K562 (cell line): ENCODE results near the gene DAAM1.

ENCODE experiments used
- GABPA ChIP-seq: fragments of 200-800 bp; sonication (Bioruptor generic); conservative IDR thresholded peaks from 2 replicates; pipeline ENCODE4 v1.6.1; 2016; ENCODE audit warnings: low read depth, missing genetic modification characterization, missing compliant biosample characterization
- KDM1A ChIP-seq, 2 experiments: fragments of 450-650 bp; IDR thresholded peaks; 2 replicates each; pipeline ENCODE4 v1.6.1; 2016; ENCODE audit warnings: mild to moderate bottlenecking in 2 of 2
- ZNF699 ChIP-seq: fragments of 250-450 bp; sonication (Bioruptor Pico); IDR thresholded peaks from 2 replicates; pipeline ENCODE4 v1.8.0; 2021; ENCODE audit warnings: mild to moderate bottlenecking, moderate library complexity; ENCODE audit not compliant: insufficient replicate concordance
- TF ChIP-seq, protein P1 (sequence below), 3 experiments: IDR thresholded peaks in 2 of 3; conservative IDR thresholded peaks in 1 of 3; 2 replicates each; pipeline ENCODE4 v1.5.1; 2011 to 2012; ENCODE audit warnings: low read length in 3 of 3, mild to moderate bottlenecking in 3 of 3, control low read depth in 2 of 3, improper control_type of control experiment in 1 of 3, inconsistent platforms in 1 of 3, low read depth in 1 of 3, mixed read lengths in 1 of 3, moderate library complexity in 1 of 3; ENCODE audit not compliant: insufficient read depth in 2 of 3

DNA sequence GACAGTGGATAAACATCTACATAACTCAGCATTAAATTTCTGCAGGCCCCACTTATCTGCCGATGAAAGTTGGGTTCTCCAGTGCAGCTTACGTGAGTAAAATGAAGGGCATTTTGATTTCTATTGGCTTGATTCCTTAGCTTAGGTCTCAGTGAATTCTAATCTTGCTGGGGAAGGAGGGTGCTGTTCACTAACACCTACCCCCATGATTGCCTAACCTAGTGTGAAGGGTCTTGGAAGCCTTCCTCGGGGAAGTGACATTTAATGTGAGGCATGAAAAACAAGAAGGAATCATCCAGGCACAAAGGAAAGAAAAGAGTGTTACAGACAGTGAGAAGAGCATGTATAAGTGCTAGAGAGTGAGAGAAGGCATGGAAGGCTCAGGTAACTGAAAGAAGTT is 81.0 kb downstream of the DAAM1 start:
- TF ChIP-seq GABPA: no peak
- TF ChIP-seq ZNF699 (CRISPR knock-in tag): no peak
- TF ChIP-seq, protein P1, sequence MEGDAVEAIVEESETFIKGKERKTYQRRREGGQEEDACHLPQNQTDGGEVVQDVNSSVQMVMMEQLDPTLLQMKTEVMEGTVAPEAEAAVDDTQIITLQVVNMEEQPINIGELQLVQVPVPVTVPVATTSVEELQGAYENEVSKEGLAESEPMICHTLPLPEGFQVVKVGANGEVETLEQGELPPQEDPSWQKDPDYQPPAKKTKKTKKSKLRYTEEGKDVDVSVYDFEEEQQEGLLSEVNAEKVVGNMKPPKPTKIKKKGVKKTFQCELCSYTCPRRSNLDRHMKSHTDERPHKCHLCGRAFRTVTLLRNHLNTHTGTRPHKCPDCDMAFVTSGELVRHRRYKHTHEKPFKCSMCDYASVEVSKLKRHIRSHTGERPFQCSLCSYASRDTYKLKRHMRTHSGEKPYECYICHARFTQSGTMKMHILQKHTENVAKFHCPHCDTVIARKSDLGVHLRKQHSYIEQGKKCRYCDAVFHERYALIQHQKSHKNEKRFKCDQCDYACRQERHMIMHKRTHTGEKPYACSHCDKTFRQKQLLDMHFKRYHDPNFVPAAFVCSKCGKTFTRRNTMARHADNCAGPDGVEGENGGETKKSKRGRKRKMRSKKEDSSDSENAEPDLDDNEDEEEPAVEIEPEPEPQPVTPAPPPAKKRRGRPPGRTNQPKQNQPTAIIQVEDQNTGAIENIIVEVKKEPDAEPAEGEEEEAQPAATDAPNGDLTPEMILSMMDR (IDR thresholded peaks at IDR 0.05 in 2 of 3, conservative IDR thresholded peaks at IDR 0.05 in 1 of 3; ENCODE audit: insufficient read depth in 2 of 3, low read depth in 1 of 3, low read length in 3 of 3): no peak
- no peak for TF ChIP-seq KDM1A (IDR thresholded peaks at IDR 0.05)
